Measurements from ENCODE around the gene SLC35F3.

SLC35F3 gene

DNA sequence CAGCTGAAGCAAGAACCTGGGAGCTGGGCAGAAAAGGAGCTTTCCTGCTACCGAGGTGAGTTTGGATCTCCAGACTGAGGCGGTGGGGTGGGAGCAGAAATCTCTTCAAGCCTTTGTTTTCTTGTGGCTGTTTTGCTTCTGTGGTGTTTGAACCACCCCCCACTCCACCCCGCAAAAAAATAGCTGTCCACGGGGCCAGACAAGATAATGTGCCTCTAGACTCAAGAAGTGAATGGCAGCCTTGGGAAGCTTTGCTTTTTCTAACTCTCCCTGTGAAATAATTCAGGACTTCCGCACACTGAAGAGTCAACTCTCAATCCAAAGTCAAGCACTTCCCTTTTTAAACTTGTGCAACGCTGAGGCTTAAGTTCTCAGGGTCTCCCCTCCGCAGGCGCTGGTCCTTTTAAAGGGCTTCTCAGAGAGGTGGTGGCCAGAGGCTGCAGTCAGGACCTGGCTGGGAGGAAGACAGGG is 309.2 kb downstream of the SLC35F3 start:
- H3K4me3 ChIP-seq (ENCODE audit: low read depth, low read length), result peak overlapping the region; percentile 48
- H3K27me3 ChIP-seq (ENCODE audit: insufficient read depth, low read depth, severe bottlenecking), result peaks cover 29% of the 10 kb centered on the region
- DNase-seq, result no peak
- TF ChIP-seq, protein P1, sequence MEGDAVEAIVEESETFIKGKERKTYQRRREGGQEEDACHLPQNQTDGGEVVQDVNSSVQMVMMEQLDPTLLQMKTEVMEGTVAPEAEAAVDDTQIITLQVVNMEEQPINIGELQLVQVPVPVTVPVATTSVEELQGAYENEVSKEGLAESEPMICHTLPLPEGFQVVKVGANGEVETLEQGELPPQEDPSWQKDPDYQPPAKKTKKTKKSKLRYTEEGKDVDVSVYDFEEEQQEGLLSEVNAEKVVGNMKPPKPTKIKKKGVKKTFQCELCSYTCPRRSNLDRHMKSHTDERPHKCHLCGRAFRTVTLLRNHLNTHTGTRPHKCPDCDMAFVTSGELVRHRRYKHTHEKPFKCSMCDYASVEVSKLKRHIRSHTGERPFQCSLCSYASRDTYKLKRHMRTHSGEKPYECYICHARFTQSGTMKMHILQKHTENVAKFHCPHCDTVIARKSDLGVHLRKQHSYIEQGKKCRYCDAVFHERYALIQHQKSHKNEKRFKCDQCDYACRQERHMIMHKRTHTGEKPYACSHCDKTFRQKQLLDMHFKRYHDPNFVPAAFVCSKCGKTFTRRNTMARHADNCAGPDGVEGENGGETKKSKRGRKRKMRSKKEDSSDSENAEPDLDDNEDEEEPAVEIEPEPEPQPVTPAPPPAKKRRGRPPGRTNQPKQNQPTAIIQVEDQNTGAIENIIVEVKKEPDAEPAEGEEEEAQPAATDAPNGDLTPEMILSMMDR (IDR thresholded peaks at IDR 0.05; ENCODE audit: low read depth, low read length), result no peak
- no peak overlapping the region for H3K27ac ChIP-seq
- no peaks in the 10 kb centered on the region for H3K9me3 ChIP-seq (ENCODE audit: severe bottlenecking)
- H3K36me3 ChIP-seq, result no peaks in the 10 kb centered on the region

DNA sequence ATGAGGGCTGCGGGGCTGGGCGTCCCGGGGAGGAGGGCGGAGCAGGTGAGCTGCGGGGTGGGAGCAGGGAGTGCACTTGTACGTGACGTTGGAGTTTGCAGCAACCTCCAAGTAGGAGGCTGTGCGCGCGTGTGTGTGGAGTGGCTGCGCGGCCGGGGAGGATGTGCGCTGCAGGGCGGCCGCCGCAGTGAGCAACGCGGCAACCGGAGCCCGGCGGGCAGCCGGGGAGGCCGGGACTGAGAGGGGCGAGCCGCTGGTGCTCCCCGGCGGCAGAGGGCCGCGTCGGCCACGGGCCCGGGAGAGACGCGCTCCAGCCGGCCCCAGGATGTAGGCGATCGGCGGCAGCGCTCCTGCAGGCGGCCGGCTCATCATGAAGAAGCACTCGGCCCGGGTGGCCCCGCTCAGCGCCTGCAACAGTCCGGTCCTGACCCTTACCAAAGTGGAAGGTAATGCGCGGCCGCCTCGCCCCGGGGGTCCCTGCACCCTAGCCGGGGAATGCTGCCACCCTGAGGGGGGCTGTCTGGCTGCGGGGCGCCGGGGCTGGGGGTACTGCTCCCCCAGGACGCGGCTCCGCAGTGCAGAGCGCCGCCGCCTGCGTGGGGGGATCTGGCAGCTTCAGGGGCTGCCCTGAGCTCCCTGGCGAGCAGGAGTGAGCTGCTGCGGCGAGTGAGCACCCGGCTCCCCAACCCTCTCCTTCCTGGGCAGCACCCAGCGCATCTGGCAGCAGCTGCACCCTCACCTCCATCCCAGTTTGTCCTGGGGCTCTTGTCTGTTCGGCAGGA is 309.8 kb downstream of the SLC35F3 start:
- peak overlapping the region; percentile 48 for H3K4me3 ChIP-seq (ENCODE audit: low read depth, low read length)
- TF ChIP-seq, protein P1 (IDR thresholded peaks at IDR 0.05; ENCODE audit: low read depth, low read length), result no peak

DNA sequence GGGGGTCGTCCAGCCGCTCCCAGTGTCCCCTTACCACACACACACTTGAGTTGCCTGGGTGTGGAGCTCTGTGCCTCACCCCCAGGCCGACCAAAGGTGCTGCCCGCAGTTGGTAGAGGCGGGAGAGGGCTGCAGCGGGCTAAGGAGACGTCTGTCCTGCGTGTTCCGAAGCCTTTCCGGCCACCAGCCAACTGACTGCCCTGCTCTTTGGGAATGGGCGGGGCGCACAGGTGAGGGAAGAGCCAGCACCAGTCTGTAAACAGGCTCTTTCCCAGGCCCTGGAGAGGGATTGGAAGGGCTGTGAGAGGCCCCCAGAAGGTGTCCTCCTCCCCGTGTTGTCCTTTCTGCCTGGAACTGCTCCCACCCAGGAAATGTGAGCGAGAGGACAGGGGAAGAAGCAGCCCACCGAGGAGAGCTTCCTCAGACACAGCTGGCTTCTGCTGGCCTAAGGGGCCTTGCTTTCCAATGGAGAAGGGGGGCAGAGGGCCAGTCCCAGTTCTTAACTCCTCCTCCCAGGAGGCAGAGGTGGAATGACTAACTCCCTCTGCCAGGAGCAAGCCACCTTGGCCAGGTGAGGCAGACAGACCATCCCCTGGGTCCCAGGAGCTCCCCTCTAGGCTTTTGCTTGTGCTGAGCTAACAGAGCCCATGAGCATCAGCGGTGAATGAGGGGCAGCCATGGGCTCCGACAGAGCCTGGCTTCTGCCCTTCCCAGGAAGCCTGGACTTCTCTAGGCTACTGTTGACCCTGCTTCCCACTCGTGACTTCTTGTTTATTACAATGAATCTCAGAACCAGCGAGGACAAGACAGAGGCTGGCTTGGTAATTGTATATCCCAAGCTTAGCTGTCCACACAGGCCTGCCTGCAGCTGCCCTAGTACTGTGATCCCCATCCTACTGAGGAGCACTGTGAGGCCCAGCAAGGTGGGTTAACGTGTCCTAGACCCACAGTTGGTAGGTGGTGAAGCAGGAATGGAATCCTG is 310.7 kb downstream of the SLC35F3 start:
- DNase-seq, result no peak
- Histone ChIP-seq H3K27ac (no peak overlapping the region), H3K4me3 (ENCODE audit: low read depth, low read length) (peak overlapping the region; percentile 48), H3K36me3 (no peaks in the 10 kb centered on the region), H3K9me3 (ENCODE audit: severe bottlenecking) (no peaks in the 10 kb centered on the region), H3K27me3 (ENCODE audit: insufficient read depth, low read depth, severe bottlenecking) (peaks cover 29% of the 10 kb centered on the region)
- TF ChIP-seq, protein P1 (IDR thresholded peaks at IDR 0.05; ENCODE audit: low read depth, low read length), result no peak

More for the DNA sequence above, 309.8 kb downstream of the SLC35F3 start:
- DNase-seq, result peak; percentile 74
- Histone ChIP-seq H3K36me3 (no peaks in the 10 kb centered on the region), H3K27me3 (ENCODE audit: insufficient read depth, low read depth, severe bottlenecking) (peaks cover 29% of the 10 kb centered on the region), H3K27ac (no peak overlapping the region), H3K9me3 (ENCODE audit: severe bottlenecking) (no peaks in the 10 kb centered on the region)

DNA sequence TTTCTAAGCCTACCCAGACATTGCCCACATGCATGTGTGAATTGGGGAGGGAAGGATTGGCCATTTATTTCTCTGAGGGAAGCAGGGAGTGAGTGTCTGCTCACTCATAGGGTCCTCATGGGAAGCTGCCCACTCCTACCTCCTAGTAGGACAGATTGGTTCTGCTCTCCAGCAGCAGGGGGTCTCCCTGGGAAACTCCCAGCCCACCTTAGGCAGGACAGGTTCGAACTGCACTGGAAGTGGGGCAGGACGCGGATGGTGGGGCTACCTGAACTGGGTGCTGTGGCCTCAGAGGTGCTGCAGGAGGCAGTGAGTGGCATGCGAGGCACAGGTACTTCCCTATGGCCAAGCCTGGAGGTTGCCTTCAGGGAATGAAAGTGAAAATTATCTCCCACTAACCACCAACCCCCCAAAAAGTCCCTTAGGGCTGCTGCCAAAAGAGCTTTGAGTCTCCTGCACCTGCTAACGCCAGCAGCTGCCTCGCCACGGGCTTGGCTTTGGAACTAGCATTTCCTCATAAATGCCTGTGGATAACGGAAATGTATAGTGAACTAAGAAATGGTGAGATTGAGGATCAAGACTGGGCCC is 311.7 kb downstream of the SLC35F3 start:
- no peak for DNase-seq
- Histone ChIP-seq H3K27ac (no peak overlapping the region), H3K27me3 (ENCODE audit: insufficient read depth, low read depth, severe bottlenecking) (peaks cover 29% of the 10 kb centered on the region), H3K4me3 (ENCODE audit: low read depth, low read length) (no peak overlapping the region), H3K9me3 (ENCODE audit: severe bottlenecking) (no peaks in the 10 kb centered on the region), H3K36me3 (no peaks in the 10 kb centered on the region)
- TF ChIP-seq, protein P1 (IDR thresholded peaks at IDR 0.05; ENCODE audit: low read depth, low read length), result peak; percentile 11; the same call in 1 of the 2 replicates

DNA sequence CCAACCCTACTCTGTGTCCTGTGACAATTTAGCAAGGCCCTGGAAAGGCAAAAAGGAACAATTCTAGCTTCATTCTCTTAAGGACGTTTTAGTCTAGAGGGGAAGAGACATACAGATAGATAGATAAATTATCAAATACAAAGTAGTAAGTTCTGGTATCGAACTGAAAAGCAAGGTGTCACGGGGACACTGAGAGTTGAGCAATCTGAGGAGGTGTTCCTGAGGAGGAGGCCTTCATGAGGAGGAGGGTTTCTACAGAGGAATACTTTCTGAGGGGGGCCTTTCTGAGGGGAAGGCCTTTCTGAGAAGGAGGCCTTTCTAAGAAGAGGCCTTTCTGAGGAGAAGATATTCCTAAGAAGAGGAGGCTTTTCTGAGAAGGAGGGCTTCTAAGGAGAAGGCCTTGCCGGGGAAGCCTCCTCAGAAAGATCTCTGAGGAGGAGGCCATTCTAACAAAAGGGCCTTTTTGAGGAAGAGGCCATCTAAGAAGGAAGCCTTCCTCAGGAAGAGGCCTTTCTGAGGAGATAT is 312.9 kb downstream of the SLC35F3 start:
- TF ChIP-seq, protein P1 (IDR thresholded peaks at IDR 0.05; ENCODE audit: low read depth, low read length), result no peak
- no peak overlapping the region for H3K27ac ChIP-seq
- no peaks in the 10 kb centered on the region for H3K36me3 ChIP-seq
- peaks cover 29% of the 10 kb centered on the region for H3K27me3 ChIP-seq (ENCODE audit: insufficient read depth, low read depth, severe bottlenecking)
- no peak overlapping the region for H3K4me3 ChIP-seq (ENCODE audit: low read depth, low read length)
- no peak for DNase-seq
- no peaks in the 10 kb centered on the region for H3K9me3 ChIP-seq (ENCODE audit: severe bottlenecking)

All from WERI-Rb-1 (cell line).